GM18499 (cell line): ENCODE measurements around the gene B3GALT6.
"Not testable (repeated sequence)": the region's sequence is repeated elsewhere in the genome, so short reads cannot be mapped to it uniquely, and the experiment has no call there.

ENCODE experiments used
- ATAC-seq: cut with Tn5 transposase; IDR thresholded peaks from one replicate; pipeline ENCODE4 v1.9.1; 2021; ENCODE audit warnings: moderate number of reproducible peaks; ENCODE audit not compliant: insufficient read depth, unreplicated experiment

The B3GALT6 gene

GRCh38 chr1:1242461-1243265 is 10.6 kb downstream of the B3GALT6 start:
- ATAC-seq: no peak

- ATAC-seq: no peak
Measured at GRCh38 chr1:1243266-1243660, 11.2 kb downstream of the B3GALT6 start.

- no peak for ATAC-seq
Measured at GRCh38 chr1:1243807-1244191, 11.8 kb downstream of the B3GALT6 start.

- ATAC-seq: no peak
Measured at GRCh38 chr1:1244192-1244811, 12.3 kb downstream of the B3GALT6 start.

GRCh38 chr1:1245178-1245816 is 13.3 kb downstream of the B3GALT6 start:
- no peak for ATAC-seq

GRCh38 chr1:1245817-1246576 is 14.0 kb downstream of the B3GALT6 start:
- ATAC-seq: no peak

- no peak for ATAC-seq
Measured at GRCh38 chr1:1246577-1247340, 14.7 kb downstream of the B3GALT6 start, which contains the start of gene C1QTNF12. TSS of gene C1QTNF12 (minus strand) at chr1:1246722. CDS start at chr1:1246690, 32 bp downstream.

- ATAC-seq: no peak
Measured at GRCh38 chr1:1247341-1247913, 15.4 kb downstream of the B3GALT6 start.

GRCh38 chr1:1248009-1248913 is 16.2 kb downstream of the B3GALT6 start:
- not testable (repeated sequence) for ATAC-seq

- no peak for ATAC-seq
Measured at GRCh38 chr1:1250786-1251284, 18.8 kb downstream of the B3GALT6 start.

GRCh38 chr1:1253314-1253713 is 21.3 kb downstream of the B3GALT6 start:
- ATAC-seq: no peak

GRCh38 chr1:1253972-1254666 is 22.1 kb downstream of the B3GALT6 start:
- ATAC-seq: no peak

- ATAC-seq: no peak
Measured at GRCh38 chr1:1254667-1254998, 22.6 kb downstream of the B3GALT6 start.

- no peak for ATAC-seq
Measured at GRCh38 chr1:1255078-1255477, 23.0 kb downstream of the B3GALT6 start.

- ATAC-seq: no peak
Measured at GRCh38 chr1:1255611-1256010, 23.6 kb downstream of the B3GALT6 start.

GRCh38 chr1:1256956-1257871 is 25.2 kb downstream of the B3GALT6 start:
- no peak for ATAC-seq

GRCh38 chr1:1259119-1259488 is 27.1 kb downstream of the B3GALT6 start:
- ATAC-seq: no peak
